ENCODE results near the gene DPEP2. TPM values are rescaled to one million over a fixed set of nuclear protein-coding genes. Genes with fewer than 3 reads are reported as not detected.
A peak's percentile ranks its signal among the peaks of the same experiment; 100 is the strongest.

The DPEP2 gene
- total RNA-seq, 1 donor from 2014 or later, result 2.0 TPM

GRCh38 chr16:67946966-67947558 lies 52.2 kb downstream of the DPEP2 start:
- no peak for DNase-seq (ENCODE audit: extremely low spot score in 2 of 2)
- no peak for TF ChIP-seq CTCF (IDR thresholded peaks at IDR 0.05)
- no peak for TF ChIP-seq POLR2AphosphoS5 (IDR thresholded peaks at IDR 0.05; ENCODE audit: insufficient read depth in 1 of 2, low read depth in 1 of 2)
- no peak for TF ChIP-seq POLR2A (IDR thresholded peaks at IDR 0.05)
- intact Hi-C loops (cut with DNase I), result no loop called here
- Histone ChIP-seq H3K9me3 (no peaks in the 10 kb centered on the region), H3K4me1 (peaks cover 50% of the 10 kb centered on the region), H3K27me3 (no peaks in the 10 kb centered on the region), H3K4me3 (no peak overlapping the region), H3K27ac (no peak overlapping the region), H3K36me3 (peaks cover 0 to 70% of the 10 kb centered on the region in 2 donors)

GRCh38 chr16:67946128-67946569 lies 53.1 kb downstream of the DPEP2 start:
- H3K4me3 ChIP-seq, result no peak overlapping the region
- no peak for DNase-seq (ENCODE audit: extremely low spot score in 2 of 2)
- no peak overlapping the region for H3K27ac ChIP-seq
- TF ChIP-seq POLR2A (IDR thresholded peaks at IDR 0.05) (no peak), POLR2AphosphoS5 (IDR thresholded peaks at IDR 0.05; ENCODE audit: insufficient read depth in 1 of 2, low read depth in 1 of 2) (no peak), CTCF (IDR thresholded peaks at IDR 0.05) (no peak)
- intact Hi-C loops (cut with DNase I), result no loop called here
- H3K27me3 ChIP-seq, result no peaks in the 10 kb centered on the region
- H3K4me1 ChIP-seq, result peaks cover 41% of the 10 kb centered on the region
- H3K9me3 ChIP-seq, result no peaks in the 10 kb centered on the region
- peaks cover 0 to 61% of the 10 kb centered on the region in 2 donors for H3K36me3 ChIP-seq

- Histone ChIP-seq H3K36me3 (peaks cover 0 to 54% of the 10 kb centered on the region in 2 donors), H3K4me3 (no peak overlapping the region), H3K4me1 (peaks cover 39% of the 10 kb centered on the region), H3K9me3 (no peaks in the 10 kb centered on the region), H3K27me3 (no peaks in the 10 kb centered on the region), H3K27ac (peak overlapping the region; percentile 84)
- no peak for TF ChIP-seq POLR2A (IDR thresholded peaks at IDR 0.05)
- TF ChIP-seq POLR2AphosphoS5 (IDR thresholded peaks at IDR 0.05; ENCODE audit: insufficient read depth in 1 of 2, low read depth in 1 of 2), result no peak
- no peak for TF ChIP-seq CTCF (IDR thresholded peaks at IDR 0.05)
- no peak for DNase-seq (ENCODE audit: extremely low spot score in 2 of 2)
- intact Hi-C loops (cut with DNase I), result no loop called here
Measured at GRCh38 chr16:67945392-67945933, 53.8 kb downstream of the DPEP2 start.

- Histone ChIP-seq H3K27ac (peak overlapping the region; percentile 84), H3K27me3 (no peaks in the 10 kb centered on the region), H3K36me3 (peaks cover 0 to 51% of the 10 kb centered on the region in 2 donors), H3K4me3 (no peak overlapping the region), H3K9me3 (no peaks in the 10 kb centered on the region), H3K4me1 (peaks cover 43% of the 10 kb centered on the region)
- intact Hi-C loops (cut with DNase I), result no loop called here
- no peak for TF ChIP-seq POLR2A (IDR thresholded peaks at IDR 0.05)
- no peak for TF ChIP-seq POLR2AphosphoS5 (IDR thresholded peaks at IDR 0.05; ENCODE audit: insufficient read depth in 1 of 2, low read depth in 1 of 2)
- no peak for TF ChIP-seq CTCF (IDR thresholded peaks at IDR 0.05)
- no peak for DNase-seq (ENCODE audit: extremely low spot score in 2 of 2)
Measured at GRCh38 chr16:67944690-67945391, 54.4 kb downstream of the DPEP2 start.
